Adipocyte (in vitro differentiated cells): ENCODE data around the gene PRKAG1.
A peak's percentile ranks its signal among the peaks of the same experiment; 100 is the strongest.

Experiments used
- DNase-seq: peaks from one replicate; pipeline ENCODE4 v3.0.0-alpha.2; 2015; ENCODE audit warnings: low read depth
- H3K27me3 ChIP-seq: replicated peaks from 2 replicates; pipeline ENCODE4 v1.7.0; 2013; ENCODE audit warnings: mild to moderate bottlenecking, low read length, moderate library complexity; ENCODE audit not compliant: control insufficient read depth, insufficient read depth
- H3K36me3 ChIP-seq: 2 replicates; pipeline ENCODE4 v1.7.0; 2013; ENCODE audit warnings: low read length, mild to moderate bottlenecking, moderate library complexity; ENCODE audit not compliant: control insufficient read depth, insufficient read depth, severe bottlenecking
- H3K4me1 ChIP-seq: 2 replicates; pipeline ENCODE4 v1.7.0; 2013; ENCODE audit warnings: mild to moderate bottlenecking, low read length, moderate library complexity; ENCODE audit not compliant: control insufficient read depth, insufficient read depth
- H3K4me3 ChIP-seq: 2 replicates; pipeline ENCODE4 v1.7.0; 2013; ENCODE audit warnings: mild to moderate bottlenecking, low read length, moderate library complexity
- H3K9ac ChIP-seq: 2 replicates; pipeline ENCODE4 v1.7.0; 2013; ENCODE audit warnings: mild to moderate bottlenecking, low read length, moderate library complexity
- H3K9me3 ChIP-seq: 2 replicates; pipeline ENCODE4 v1.7.0; 2013; ENCODE audit warnings: mild to moderate bottlenecking, low read length, moderate library complexity; ENCODE audit not compliant: control insufficient read depth

Gene PRKAG1

GRCh38 chr12:49055978-49056754 is 37.6 kb upstream of the PRKAG1 start:
- Histone ChIP-seq H3K4me1 (peaks cover 39% of the 10 kb centered on the region), H3K27me3 (no peaks in the 10 kb centered on the region), H3K36me3 (peaks cover 42% of the 10 kb centered on the region), H3K9me3 (no peaks in the 10 kb centered on the region), H3K9ac (peak overlapping the region; percentile 45), H3K4me3 (peak overlapping the region; percentile 90)
- DNase-seq, result peak; percentile 78

DNA sequence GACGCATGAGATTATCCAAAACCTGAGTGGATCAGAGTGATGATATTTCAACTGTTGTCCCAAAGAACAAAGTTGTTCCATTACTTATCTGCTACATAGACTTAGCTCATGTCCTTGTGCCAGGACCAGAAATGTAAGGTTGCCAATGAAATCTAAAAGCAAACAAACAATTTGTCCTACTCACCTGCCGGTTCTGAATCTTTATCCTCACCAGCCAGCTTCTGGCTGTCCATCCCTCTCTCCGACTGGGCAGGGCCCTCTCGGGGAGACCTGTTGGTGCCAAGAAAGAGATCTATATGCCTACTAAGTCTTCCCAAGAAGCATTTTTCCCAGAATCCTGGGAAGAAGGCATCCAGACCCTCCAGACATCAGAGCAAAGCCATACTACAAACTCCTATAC is 36.5 kb upstream of the PRKAG1 start:
- Histone ChIP-seq H3K4me3 (no peak overlapping the region), H3K4me1 (peaks cover 38% of the 10 kb centered on the region), H3K9me3 (no peaks in the 10 kb centered on the region), H3K36me3 (peaks cover 52% of the 10 kb centered on the region), H3K9ac (peak overlapping the region; percentile 28), H3K27me3 (no peaks in the 10 kb centered on the region)
- no peak for DNase-seq

DNA sequence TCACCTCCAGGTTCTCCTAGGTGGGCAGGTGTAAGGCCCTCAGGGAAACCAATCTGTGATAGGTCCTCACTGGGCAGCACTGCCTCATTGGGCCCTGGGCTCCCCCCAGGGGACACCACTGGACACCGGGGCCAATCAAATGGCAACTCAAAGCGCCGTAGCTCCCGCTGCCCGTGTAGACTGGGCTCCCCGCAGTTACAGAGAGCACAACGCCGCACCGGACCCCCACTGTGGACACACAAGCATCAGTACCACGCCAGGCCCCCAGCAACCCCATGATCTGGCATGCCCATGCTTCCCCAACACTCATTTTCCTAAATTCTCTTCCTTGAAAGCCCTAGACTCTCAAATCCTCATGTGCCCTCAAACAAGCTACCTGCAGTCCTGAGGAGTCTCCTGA is 35.9 kb upstream of the PRKAG1 start:
- Histone ChIP-seq H3K9me3 (no peaks in the 10 kb centered on the region), H3K4me1 (peaks cover 38% of the 10 kb centered on the region), H3K9ac (no peak overlapping the region), H3K27me3 (no peaks in the 10 kb centered on the region), H3K36me3 (peaks cover 58% of the 10 kb centered on the region), H3K4me3 (no peak overlapping the region)
- DNase-seq, result no peak

- no peaks in the 10 kb centered on the region for H3K27me3 ChIP-seq
- no peaks in the 10 kb centered on the region for H3K9me3 ChIP-seq
- DNase-seq, result no peak
- H3K4me3 ChIP-seq, result no peak overlapping the region
- H3K4me1 ChIP-seq, result peaks cover 38% of the 10 kb centered on the region
- no peak overlapping the region for H3K9ac ChIP-seq
- H3K36me3 ChIP-seq, result peaks cover 62% of the 10 kb centered on the region
Observed at GRCh38 chr12:49054096-49054495, 35.5 kb upstream of the PRKAG1 start.

- H3K36me3 ChIP-seq, result peaks cover 77% of the 10 kb centered on the region
- DNase-seq, result no peak
- H3K9me3 ChIP-seq, result no peaks in the 10 kb centered on the region
Observed at GRCh38 chr12:49052451-49053208, 34.1 kb upstream of the PRKAG1 start.

GRCh38 chr12:49051777-49052438 is 33.3 kb upstream of the PRKAG1 start:
- Histone ChIP-seq H3K9me3 (no peaks in the 10 kb centered on the region), H3K27me3 (no peaks in the 10 kb centered on the region), H3K4me1 (peaks cover 19% of the 10 kb centered on the region), H3K4me3 (no peak overlapping the region), H3K36me3 (peaks cover 84% of the 10 kb centered on the region), H3K9ac (no peak overlapping the region)
- no peak for DNase-seq

More at GRCh38 chr12:49052451-49053208, 34.1 kb upstream of the PRKAG1 start:
- Histone ChIP-seq H3K9ac (no peak overlapping the region), H3K4me3 (no peak overlapping the region), H3K27me3 (no peaks in the 10 kb centered on the region), H3K4me1 (peaks cover 26% of the 10 kb centered on the region)

DNA sequence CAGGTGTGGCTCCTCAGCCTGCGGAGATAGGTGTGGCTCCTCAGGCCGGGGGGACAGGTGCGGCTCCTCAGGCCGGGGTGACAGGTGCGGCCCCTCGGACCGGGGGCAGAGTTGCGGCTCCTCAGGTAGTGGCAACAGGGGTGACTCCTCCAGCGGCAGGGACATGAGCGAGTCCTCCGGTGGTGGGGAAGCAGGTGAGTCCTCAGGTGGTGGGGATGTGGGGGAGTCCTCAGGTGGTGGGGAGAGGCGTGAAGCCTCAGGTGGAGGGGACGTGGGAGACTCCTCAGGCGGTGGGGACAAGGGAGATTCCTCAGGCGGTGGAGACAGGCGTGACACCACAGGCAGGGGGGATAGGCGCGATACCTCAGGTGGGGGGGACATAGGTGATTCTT is 32.8 kb upstream of the PRKAG1 start:
- peaks cover 90% of the 10 kb centered on the region for H3K36me3 ChIP-seq
- H3K4me1 ChIP-seq, result peaks cover 14% of the 10 kb centered on the region
- no peaks in the 10 kb centered on the region for H3K27me3 ChIP-seq
- no peak overlapping the region for H3K9ac ChIP-seq
- DNase-seq, result no peak
- no peaks in the 10 kb centered on the region for H3K9me3 ChIP-seq
- H3K4me3 ChIP-seq, result no peak overlapping the region

DNA sequence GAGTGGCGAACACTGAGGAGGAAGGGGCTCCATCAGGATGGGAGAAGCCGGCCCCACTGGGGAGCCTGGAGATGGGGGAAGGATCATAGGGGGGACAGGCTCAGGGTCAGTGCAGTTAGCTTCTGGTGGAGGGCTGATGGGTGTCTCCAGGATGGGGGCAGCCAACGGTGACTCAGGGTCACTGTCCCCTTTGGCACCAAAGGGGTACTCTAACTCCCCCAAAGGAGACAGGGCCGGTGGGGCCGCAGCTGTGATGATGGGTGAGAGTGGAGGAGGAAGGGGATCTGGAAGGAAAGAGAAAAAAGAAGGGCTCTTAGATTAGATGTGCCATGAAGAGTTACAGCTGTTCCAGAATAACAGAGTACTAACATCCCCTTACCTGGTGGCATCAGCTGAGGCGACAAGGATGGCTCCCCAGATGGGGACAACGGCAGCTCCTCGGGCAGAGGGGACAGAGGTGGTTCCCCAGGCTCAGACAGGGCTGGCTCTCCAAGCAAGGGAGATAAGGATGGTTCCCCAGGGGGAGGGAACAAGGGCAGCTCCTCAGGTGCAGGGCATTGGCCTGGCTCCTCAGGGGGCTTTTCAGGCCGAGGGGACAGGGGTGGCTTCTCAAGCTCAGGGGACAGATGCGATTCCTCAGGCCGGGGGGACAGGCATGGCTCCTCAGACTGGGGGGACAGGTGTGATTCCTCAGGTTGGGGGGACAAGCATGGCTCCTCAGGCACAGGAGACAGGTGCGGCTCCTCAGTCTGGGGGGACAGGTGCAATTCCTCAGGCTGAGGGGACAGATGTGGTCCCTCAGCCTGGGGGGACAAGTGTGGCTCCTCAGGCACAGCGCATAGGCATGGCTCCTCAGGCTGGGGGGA is 32.2 kb upstream of the PRKAG1 start:
- H3K9me3 ChIP-seq, result no peaks in the 10 kb centered on the region

GRCh38 chr12:49049566-49050224 is 31.1 kb upstream of the PRKAG1 start:
- no peak for DNase-seq
- no peak overlapping the region for H3K4me3 ChIP-seq
- H3K9ac ChIP-seq, result no peak overlapping the region
- H3K36me3 ChIP-seq, result peaks cover 99% of the 10 kb centered on the region
- no peaks in the 10 kb centered on the region for H3K27me3 ChIP-seq
- H3K9me3 ChIP-seq, result no peaks in the 10 kb centered on the region
- H3K4me1 ChIP-seq, result no peaks in the 10 kb centered on the region

More for the DNA sequence above, 32.2 kb upstream of the PRKAG1 start:
- Histone ChIP-seq H3K36me3 (peaks cover 96% of the 10 kb centered on the region), H3K9ac (no peak overlapping the region), H3K4me1 (peaks cover 8% of the 10 kb centered on the region), H3K4me3 (no peak overlapping the region), H3K27me3 (no peaks in the 10 kb centered on the region)
- DNase-seq, result no peak

GRCh38 chr12:49048953-49049352 is 30.4 kb upstream of the PRKAG1 start:
- no peak overlapping the region for H3K9ac ChIP-seq
- H3K27me3 ChIP-seq, result no peaks in the 10 kb centered on the region
- no peaks in the 10 kb centered on the region for H3K9me3 ChIP-seq
- H3K4me3 ChIP-seq, result no peak overlapping the region
- no peaks in the 10 kb centered on the region for H3K4me1 ChIP-seq
- no peak for DNase-seq
- H3K36me3 ChIP-seq, result peaks cover 99% of the 10 kb centered on the region
